ENCODE data around the gene LRMDA.

The LRMDA gene

GRCh38 chr10:75723319-75723980 lies 292.0 kb downstream of the LRMDA start:
- H3K4me3 ChIP-seq (ENCODE audit: low read depth, low read length): no peak overlapping the region
- no peaks in the 10 kb centered on the region for H3K9me3 ChIP-seq (ENCODE audit: control insufficient read depth, low read length)
- no peak overlapping the region for H2AFZ ChIP-seq
- no peak overlapping the region for H3K27ac ChIP-seq
- H3K27me3 ChIP-seq (ENCODE audit: control insufficient read depth, insufficient read depth, low read length): no peaks in the 10 kb centered on the region
- no peak overlapping the region for H3K9ac ChIP-seq
- TF ChIP-seq CTCF (IDR thresholded peaks at IDR 0.05): no peak
- no peaks in the 10 kb centered on the region for H3K36me3 ChIP-seq (ENCODE audit: control insufficient read depth, insufficient read depth, low read length)
- H3K79me2 ChIP-seq: no peaks in the 10 kb centered on the region
- no peak overlapping the region for H3K4me2 ChIP-seq (ENCODE audit: low read length)
- H3K4me1 ChIP-seq: no peaks in the 10 kb centered on the region

GRCh38 chr10:75724047-75724446 lies 292.6 kb downstream of the LRMDA start:
- H3K9ac ChIP-seq: no peak overlapping the region
- H3K9me3 ChIP-seq (ENCODE audit: control insufficient read depth, low read length): no peaks in the 10 kb centered on the region
- no peaks in the 10 kb centered on the region for H3K4me1 ChIP-seq
- H3K4me2 ChIP-seq (ENCODE audit: low read length): no peak overlapping the region
- H3K36me3 ChIP-seq (ENCODE audit: control insufficient read depth, insufficient read depth, low read length): no peaks in the 10 kb centered on the region
- H2AFZ ChIP-seq: no peak overlapping the region
- H3K27ac ChIP-seq: no peak overlapping the region
- no peaks in the 10 kb centered on the region for H3K27me3 ChIP-seq (ENCODE audit: control insufficient read depth, insufficient read depth, low read length)
- no peak overlapping the region for H3K4me3 ChIP-seq (ENCODE audit: low read depth, low read length)
- H3K79me2 ChIP-seq: no peaks in the 10 kb centered on the region
- no peak for TF ChIP-seq CTCF (IDR thresholded peaks at IDR 0.05)

GRCh38 chr10:75726522-75727483 lies 295.4 kb downstream of the LRMDA start:
- Histone ChIP-seq H3K36me3 (ENCODE audit: control insufficient read depth, insufficient read depth, low read length) (no peaks in the 10 kb centered on the region), H3K27me3 (ENCODE audit: control insufficient read depth, insufficient read depth, low read length) (no peaks in the 10 kb centered on the region)
- TF ChIP-seq CTCF (IDR thresholded peaks at IDR 0.05): no peak

GRCh38 chr10:75730847-75731246 lies 299.4 kb downstream of the LRMDA start:
- Histone ChIP-seq H3K4me2 (ENCODE audit: low read length) (no peak overlapping the region), H3K27ac (no peak overlapping the region)

More at GRCh38 chr10:75726522-75727483, 295.4 kb downstream of the LRMDA start:
- H2AFZ ChIP-seq: no peak overlapping the region
- no peaks in the 10 kb centered on the region for H3K4me1 ChIP-seq
- no peaks in the 10 kb centered on the region for H3K9me3 ChIP-seq (ENCODE audit: control insufficient read depth, low read length)
- no peak overlapping the region for H3K4me2 ChIP-seq (ENCODE audit: low read length)
- H3K27ac ChIP-seq: no peak overlapping the region
- no peaks in the 10 kb centered on the region for H3K79me2 ChIP-seq
- no peak overlapping the region for H3K9ac ChIP-seq
- no peak overlapping the region for H3K4me3 ChIP-seq (ENCODE audit: low read depth, low read length)

More at GRCh38 chr10:75730847-75731246, 299.4 kb downstream of the LRMDA start:
- Histone ChIP-seq H3K4me3 (ENCODE audit: low read depth, low read length) (no peak overlapping the region), H3K9me3 (ENCODE audit: control insufficient read depth, low read length) (no peaks in the 10 kb centered on the region), H3K79me2 (no peaks in the 10 kb centered on the region), H3K9ac (no peak overlapping the region), H2AFZ (no peak overlapping the region), H3K36me3 (ENCODE audit: control insufficient read depth, insufficient read depth, low read length) (no peaks in the 10 kb centered on the region), H3K27me3 (ENCODE audit: control insufficient read depth, insufficient read depth, low read length) (no peaks in the 10 kb centered on the region), H3K4me1 (no peaks in the 10 kb centered on the region)
- TF ChIP-seq CTCF (IDR thresholded peaks at IDR 0.05): no peak

Measured in parathyroid adenoma (tissue), 2 donors.